Bronchial epithelial cell (primary cell): ENCODE results near the gene CRYBB3. TPM values are rescaled to one million over a fixed set of nuclear protein-coding genes. Genes with fewer than 3 reads are reported as not detected.
A peak's percentile ranks its signal among the peaks of the same experiment; 100 is the strongest.

Experiments
- DNase-seq: peaks from one replicate; pipeline ENCODE4 v3.0.0-alpha.2; 2010; ENCODE audit warnings: low read depth
- FAIRE-seq: peaks from 2 replicates; lab custom pipeline; 2011; peaks lifted over from hg19 to GRCh38; lab: Jason Lieb, UNC
- H3K27me3 ChIP-seq: 2 replicates; pipeline ENCODE4 v1.5.1; 2011; ENCODE audit warnings: low read length; ENCODE audit not compliant: control insufficient read depth, insufficient read depth
- H3K36me3 ChIP-seq: 2 replicates; pipeline ENCODE4 v1.5.1; 2011; ENCODE audit warnings: low read length; ENCODE audit not compliant: control insufficient read depth, insufficient read depth
- H3K4me3 ChIP-seq: 2 replicates; pipeline ENCODE4 v1.5.1; 2011; ENCODE audit warnings: mild to moderate bottlenecking, low read depth, low read length, control low read depth
- total RNA-seq: library from RNA; depleted of rRNA; stranded (reverse); fragments of >200 nt; gene quantifications from 2 replicates; pipeline ENCODE4 v1.2.1, GENCODE V29; 2014
- TF ChIP-seq, protein P1 (sequence below): IDR thresholded peaks from 2 replicates; pipeline ENCODE4 v1.5.1; 2011; ENCODE audit warnings: mild to moderate bottlenecking, moderate library complexity, low read length, control low read depth, inconsistent platforms; ENCODE audit not compliant: insufficient read depth, severe bottlenecking

CRYBB3 gene
- total RNA-seq, 1 donor from 2014 or later = not detected

DNA sequence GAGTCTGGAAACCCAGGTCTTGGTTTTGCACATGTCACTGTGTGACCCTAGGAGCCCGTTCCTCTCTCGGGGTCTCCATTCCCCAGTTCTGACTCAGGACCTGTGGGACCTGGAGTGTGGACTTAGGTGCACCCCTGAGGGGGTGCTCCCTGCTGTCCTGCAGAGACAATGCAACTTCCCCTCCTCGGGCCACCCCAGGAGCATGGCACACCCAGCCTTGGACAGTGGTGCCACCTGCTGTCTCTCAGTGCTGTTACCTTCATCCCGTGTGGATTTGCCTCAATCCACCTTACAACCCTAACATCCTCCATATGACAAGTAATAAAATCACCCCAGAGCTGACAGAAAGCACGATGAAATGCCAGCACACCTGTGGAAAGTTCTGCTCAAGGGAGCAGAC is 27.5 kb upstream of the CRYBB3 start:
- peak; percentile 13 for DNase-seq
- peak; percentile 81 for FAIRE-seq
- H3K4me3 ChIP-seq = no peak overlapping the region
- no peaks in the 10 kb centered on the region for H3K27me3 ChIP-seq
- TF ChIP-seq, protein P1, sequence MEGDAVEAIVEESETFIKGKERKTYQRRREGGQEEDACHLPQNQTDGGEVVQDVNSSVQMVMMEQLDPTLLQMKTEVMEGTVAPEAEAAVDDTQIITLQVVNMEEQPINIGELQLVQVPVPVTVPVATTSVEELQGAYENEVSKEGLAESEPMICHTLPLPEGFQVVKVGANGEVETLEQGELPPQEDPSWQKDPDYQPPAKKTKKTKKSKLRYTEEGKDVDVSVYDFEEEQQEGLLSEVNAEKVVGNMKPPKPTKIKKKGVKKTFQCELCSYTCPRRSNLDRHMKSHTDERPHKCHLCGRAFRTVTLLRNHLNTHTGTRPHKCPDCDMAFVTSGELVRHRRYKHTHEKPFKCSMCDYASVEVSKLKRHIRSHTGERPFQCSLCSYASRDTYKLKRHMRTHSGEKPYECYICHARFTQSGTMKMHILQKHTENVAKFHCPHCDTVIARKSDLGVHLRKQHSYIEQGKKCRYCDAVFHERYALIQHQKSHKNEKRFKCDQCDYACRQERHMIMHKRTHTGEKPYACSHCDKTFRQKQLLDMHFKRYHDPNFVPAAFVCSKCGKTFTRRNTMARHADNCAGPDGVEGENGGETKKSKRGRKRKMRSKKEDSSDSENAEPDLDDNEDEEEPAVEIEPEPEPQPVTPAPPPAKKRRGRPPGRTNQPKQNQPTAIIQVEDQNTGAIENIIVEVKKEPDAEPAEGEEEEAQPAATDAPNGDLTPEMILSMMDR = peak; percentile 79
- peaks cover 12% of the 10 kb centered on the region for H3K36me3 ChIP-seq

DNA sequence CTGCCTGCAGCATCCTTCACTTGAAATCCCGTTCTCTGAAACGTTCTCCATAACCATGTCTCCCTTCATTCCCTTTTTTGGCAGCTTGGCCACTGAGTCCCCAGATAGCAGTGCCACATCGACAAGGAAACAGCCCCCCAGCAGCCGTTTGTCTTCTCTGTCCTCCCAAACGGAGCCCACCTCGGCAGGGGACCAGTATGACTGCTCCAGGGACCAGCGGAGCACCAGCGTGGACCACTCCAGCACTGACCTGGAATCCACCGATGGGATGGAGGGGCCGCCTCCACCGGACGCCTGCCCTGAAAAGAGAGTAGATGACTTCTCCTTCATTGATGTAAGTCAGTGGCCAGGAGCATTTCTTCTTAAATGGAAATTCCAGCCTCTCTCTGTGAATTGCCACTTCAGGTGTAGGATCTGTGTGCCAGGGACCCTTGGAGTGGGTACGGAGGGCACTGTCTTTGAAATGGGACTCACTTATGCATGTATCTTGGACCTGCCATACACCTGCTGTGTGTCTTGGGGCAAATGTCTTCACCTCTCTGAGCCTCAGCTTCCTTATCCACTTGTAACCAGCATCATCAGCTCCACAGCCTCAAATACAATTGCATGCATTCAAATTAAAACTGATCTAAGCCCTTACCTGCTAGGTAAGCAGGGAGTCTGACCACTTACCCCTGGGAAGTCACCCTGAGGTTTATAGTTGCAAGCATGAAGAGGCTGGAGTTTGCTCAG is 25.3 kb upstream of the CRYBB3 start:
- H3K27me3 ChIP-seq = no peaks in the 10 kb centered on the region
- no peak for DNase-seq
- FAIRE-seq = no peak
- TF ChIP-seq, protein P1 = no peak
- no peak overlapping the region for H3K4me3 ChIP-seq
- H3K36me3 ChIP-seq = peaks cover 21% of the 10 kb centered on the region

DNA sequence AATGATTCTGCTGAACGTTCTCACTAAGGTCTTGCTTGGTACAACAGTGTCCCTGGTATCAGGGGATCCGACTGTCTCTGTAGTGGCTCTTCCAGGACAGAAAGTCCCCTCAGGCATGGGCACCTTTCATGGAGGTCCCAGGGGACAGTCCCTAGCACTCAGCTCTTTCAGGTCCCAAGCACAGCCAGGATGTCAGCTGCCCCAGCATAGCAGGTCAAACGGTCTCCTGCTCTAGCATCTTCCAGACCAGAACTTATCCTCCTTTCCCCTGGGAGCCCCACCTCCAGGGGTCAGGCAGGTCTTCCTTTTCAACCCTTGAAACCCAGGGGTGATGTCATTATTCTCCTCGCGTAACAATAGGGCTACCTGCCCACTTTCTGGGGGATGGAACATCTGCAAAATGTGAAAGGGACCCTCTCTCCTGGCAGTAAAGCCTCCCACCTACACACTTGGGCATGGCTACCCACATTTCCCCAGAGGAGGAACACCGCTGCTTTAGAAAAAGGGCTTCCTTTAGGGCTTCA is 24.7 kb upstream of the CRYBB3 start:
- Histone ChIP-seq H3K36me3 (peaks cover 22% of the 10 kb centered on the region), H3K27me3 (no peaks in the 10 kb centered on the region), H3K4me3 (no peak overlapping the region)
- no peak for DNase-seq
- FAIRE-seq = no peak
- TF ChIP-seq, protein P1 = no peak

DNA sequence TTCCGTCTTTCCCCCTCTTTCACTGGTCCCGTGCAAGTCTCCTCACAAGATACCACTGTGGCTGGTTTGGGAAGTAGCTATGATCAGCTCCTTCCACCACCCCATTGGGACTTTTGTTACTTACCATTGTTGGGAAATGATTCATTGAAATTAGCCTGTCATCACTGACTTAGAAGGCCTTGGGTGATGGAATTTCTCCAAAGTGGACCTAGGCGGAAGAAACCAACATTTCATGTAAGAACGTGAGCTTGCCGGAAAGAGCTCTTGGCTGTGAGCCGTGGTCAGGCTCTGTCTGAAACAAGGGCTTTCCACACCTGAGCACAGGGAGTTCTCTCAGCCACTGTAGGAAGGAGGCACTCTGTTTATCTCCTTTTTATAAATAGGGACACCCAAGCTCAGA is 23.5 kb upstream of the CRYBB3 start:
- Histone ChIP-seq H3K36me3 (peaks cover 22% of the 10 kb centered on the region), H3K4me3 (no peak overlapping the region), H3K27me3 (no peaks in the 10 kb centered on the region)
- DNase-seq = peak; percentile 96
- TF ChIP-seq, protein P1 = no peak
- FAIRE-seq = peak; percentile 100

DNA sequence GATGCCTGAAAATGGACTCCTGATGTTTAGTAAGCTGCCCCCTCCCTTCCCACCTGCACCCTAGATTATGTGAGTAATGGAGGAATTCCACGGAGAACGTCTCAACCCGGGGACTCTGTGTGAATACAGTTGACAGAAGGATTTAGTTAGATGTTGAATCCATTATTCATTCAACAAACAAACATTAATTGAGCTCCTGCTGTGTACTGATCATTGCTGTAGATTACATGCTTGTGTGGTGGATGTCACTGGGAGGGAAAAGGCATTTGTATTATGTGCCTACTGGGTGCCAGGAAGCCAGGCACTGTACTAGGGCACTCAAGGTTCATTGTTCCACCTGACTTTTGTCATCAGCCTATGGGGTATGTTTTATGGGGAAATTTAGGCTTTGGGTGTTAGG is 22.9 kb upstream of the CRYBB3 start:
- Histone ChIP-seq H3K36me3 (peaks cover 25% of the 10 kb centered on the region), H3K4me3 (no peak overlapping the region), H3K27me3 (no peaks in the 10 kb centered on the region)
- TF ChIP-seq, protein P1 = no peak
- DNase-seq = no peak
- FAIRE-seq = no peak
